ENCODE results near the gene FAM240B. TPM values are rescaled to one million over a fixed set of nuclear protein-coding genes. Genes with fewer than 3 reads are reported as not detected.

Gene FAM240B
- total RNA-seq, 3 donors from 2014 or later, result not detected

DNA sequence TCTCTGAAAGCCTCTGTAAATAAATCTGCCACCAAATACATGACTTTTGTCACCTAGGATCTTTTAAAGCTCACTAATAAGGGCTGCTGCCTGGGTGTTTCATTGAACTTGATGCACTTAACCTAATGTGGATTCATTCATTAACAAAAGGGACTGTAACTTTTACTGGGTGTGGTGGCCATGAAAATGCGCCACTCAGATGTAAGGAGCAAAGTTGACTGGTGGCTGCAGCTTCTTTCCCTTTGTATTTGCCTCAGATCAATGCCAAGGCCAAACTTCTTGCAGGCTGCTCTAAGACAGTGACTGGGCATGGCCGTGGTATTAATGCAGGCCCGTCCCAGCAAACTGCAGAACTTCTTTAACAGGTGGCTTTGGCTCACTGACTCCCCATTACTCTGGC, 22.9 kb downstream of the FAM240B start:
- DNase-seq (ENCODE audit: low spot score in 2 of 2), result no peak
- no peaks in the 10 kb centered on the region for H3K9me3 ChIP-seq
- no peak overlapping the region for H3K4me3 ChIP-seq
- no peaks in the 10 kb centered on the region for H3K36me3 ChIP-seq
- no peaks in the 10 kb centered on the region for H3K27me3 ChIP-seq
- TF ChIP-seq POLR2AphosphoS5 (IDR thresholded peaks at IDR 0.05) (no peak), POLR2A (IDR thresholded peaks at IDR 0.05) (no peak)
- TF ChIP-seq, protein P1, sequence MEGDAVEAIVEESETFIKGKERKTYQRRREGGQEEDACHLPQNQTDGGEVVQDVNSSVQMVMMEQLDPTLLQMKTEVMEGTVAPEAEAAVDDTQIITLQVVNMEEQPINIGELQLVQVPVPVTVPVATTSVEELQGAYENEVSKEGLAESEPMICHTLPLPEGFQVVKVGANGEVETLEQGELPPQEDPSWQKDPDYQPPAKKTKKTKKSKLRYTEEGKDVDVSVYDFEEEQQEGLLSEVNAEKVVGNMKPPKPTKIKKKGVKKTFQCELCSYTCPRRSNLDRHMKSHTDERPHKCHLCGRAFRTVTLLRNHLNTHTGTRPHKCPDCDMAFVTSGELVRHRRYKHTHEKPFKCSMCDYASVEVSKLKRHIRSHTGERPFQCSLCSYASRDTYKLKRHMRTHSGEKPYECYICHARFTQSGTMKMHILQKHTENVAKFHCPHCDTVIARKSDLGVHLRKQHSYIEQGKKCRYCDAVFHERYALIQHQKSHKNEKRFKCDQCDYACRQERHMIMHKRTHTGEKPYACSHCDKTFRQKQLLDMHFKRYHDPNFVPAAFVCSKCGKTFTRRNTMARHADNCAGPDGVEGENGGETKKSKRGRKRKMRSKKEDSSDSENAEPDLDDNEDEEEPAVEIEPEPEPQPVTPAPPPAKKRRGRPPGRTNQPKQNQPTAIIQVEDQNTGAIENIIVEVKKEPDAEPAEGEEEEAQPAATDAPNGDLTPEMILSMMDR (IDR thresholded peaks at IDR 0.05), result no peak
- no peak overlapping the region for H3K27ac ChIP-seq
- intact Hi-C loops (cut with DNase I; ENCODE audit: low total_unique reads), result no loop called here
- H3K4me1 ChIP-seq, result no peaks in the 10 kb centered on the region

DNA sequence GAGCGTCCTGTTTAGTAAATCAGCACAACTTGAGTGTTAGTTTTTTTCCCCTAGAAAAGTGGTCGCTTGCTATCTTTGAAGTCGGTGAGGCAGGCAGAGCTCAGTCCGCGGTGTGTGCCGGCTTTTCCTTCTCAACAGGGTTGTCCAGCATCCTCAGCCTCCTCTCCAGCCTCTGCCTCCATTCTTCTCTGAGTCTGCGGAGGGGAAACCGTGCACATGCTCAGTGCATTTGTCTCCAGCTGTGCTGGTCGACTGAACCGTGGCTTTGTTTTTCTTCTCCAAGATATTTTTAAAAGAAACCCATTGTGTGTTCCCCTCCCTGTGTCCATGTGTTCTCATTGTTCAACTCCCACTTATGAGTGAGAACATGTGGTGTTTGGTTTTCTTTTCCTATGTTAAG, 25.3 kb downstream of the FAM240B start:
- no peak for DNase-seq (ENCODE audit: low spot score in 2 of 2)
- Histone ChIP-seq H3K9me3 (no peaks in the 10 kb centered on the region), H3K27me3 (no peaks in the 10 kb centered on the region), H3K36me3 (no peaks in the 10 kb centered on the region), H3K4me1 (no peaks in the 10 kb centered on the region), H3K27ac (no peak overlapping the region), H3K4me3 (no peak overlapping the region)
- TF ChIP-seq POLR2AphosphoS5 (IDR thresholded peaks at IDR 0.05) (no peak), POLR2A (IDR thresholded peaks at IDR 0.05) (no peak)
- TF ChIP-seq, protein P1 (IDR thresholded peaks at IDR 0.05), result no peak
- intact Hi-C loops (cut with DNase I; ENCODE audit: low total_unique reads), result loop anchor here (1.0 kb wide), 1 partner anchor 8 kb away; no protein-coding TSS in a partner anchor

DNA sequence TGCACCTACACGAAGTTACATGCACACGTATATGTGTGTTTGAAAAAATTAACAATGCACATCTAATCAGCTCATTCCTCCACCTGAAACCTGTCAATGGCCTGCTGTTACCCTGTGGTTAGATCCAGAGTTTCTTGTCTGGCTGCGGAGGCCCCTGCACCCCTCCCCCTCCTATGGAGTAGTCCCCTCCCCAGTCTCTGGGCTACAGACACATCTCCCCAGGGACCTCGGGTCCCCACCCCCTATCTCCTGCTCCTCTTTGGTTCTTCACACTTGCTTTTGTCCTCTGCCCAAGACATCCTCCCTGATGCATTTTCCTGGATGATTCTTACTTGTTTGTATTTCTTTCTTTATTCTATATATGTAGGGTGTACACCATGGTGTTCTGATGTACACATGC, 27.2 kb downstream of the FAM240B start:
- no peaks in the 10 kb centered on the region for H3K9me3 ChIP-seq
- H3K36me3 ChIP-seq, result no peaks in the 10 kb centered on the region
- TF ChIP-seq POLR2A (IDR thresholded peaks at IDR 0.05) (no peak), POLR2AphosphoS5 (IDR thresholded peaks at IDR 0.05) (no peak)
- TF ChIP-seq, protein P1 (IDR thresholded peaks at IDR 0.05), result no peak
- no peak overlapping the region for H3K27ac ChIP-seq
- intact Hi-C loops (cut with DNase I; ENCODE audit: low total_unique reads), result no loop called here
- no peaks in the 10 kb centered on the region for H3K27me3 ChIP-seq
- no peak for DNase-seq (ENCODE audit: low spot score in 2 of 2)
- no peaks in the 10 kb centered on the region for H3K4me1 ChIP-seq
- H3K4me3 ChIP-seq, result no peak overlapping the region

DNA sequence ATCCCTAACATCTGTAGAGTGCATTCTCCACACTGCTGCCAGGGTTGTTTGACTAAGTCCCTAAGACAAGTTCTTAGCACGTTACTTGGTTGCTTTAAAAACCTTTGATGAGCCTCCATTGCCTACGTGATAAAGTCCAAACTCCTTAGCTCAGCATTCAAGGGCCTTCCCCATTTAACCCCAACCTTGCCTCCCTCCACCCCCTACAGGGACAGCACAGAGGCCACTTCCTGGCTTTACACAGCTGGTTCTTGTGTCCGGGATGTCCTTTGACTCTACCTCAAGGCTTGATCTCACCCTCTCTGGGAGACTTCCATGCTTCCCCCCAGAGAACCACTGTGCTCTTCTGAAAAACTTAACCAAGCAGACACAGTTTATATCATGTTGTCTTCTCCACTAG, 29.4 kb downstream of the FAM240B start:
- H3K36me3 ChIP-seq, result no peaks in the 10 kb centered on the region
- TF ChIP-seq, protein P1 (IDR thresholded peaks at IDR 0.05), result no peak
- TF ChIP-seq POLR2AphosphoS5 (IDR thresholded peaks at IDR 0.05) (no peak), POLR2A (IDR thresholded peaks at IDR 0.05) (no peak)
- H3K4me1 ChIP-seq, result no peaks in the 10 kb centered on the region
- H3K4me3 ChIP-seq, result no peak overlapping the region
- intact Hi-C loops (cut with DNase I; ENCODE audit: low total_unique reads), result no loop called here
- H3K27ac ChIP-seq, result no peak overlapping the region
- DNase-seq (ENCODE audit: low spot score in 2 of 2), result no peak
- no peaks in the 10 kb centered on the region for H3K27me3 ChIP-seq
- H3K9me3 ChIP-seq, result no peaks in the 10 kb centered on the region

GRCh38 chr9:38689678-38690077, 30.3 kb downstream of the FAM240B start:
- Histone ChIP-seq H3K9me3 (no peaks in the 10 kb centered on the region), H3K27ac (no peak overlapping the region), H3K27me3 (no peaks in the 10 kb centered on the region), H3K36me3 (no peaks in the 10 kb centered on the region), H3K4me3 (no peak overlapping the region), H3K4me1 (no peaks in the 10 kb centered on the region)
- intact Hi-C loops (cut with DNase I; ENCODE audit: low total_unique reads), result no loop called here
- TF ChIP-seq POLR2A (IDR thresholded peaks at IDR 0.05) (no peak), POLR2AphosphoS5 (IDR thresholded peaks at IDR 0.05) (no peak)
- TF ChIP-seq, protein P1 (IDR thresholded peaks at IDR 0.05), result no peak
- DNase-seq (ENCODE audit: low spot score in 2 of 2), result no peak

Data from breast epithelium (tissue), 4 donors.